Activated B cell treated with CpG ODN at 0.5 μM for 24 hours (primary cell): ENCODE data around the gene RAB8A. TPM values are rescaled to one million over a fixed set of nuclear protein-coding genes. Genes with fewer than 3 reads are reported as not detected.
A peak's percentile ranks its signal among the peaks of the same experiment; 100 is the strongest.
"Not testable (repeated sequence)": the region's sequence is repeated elsewhere in the genome, so short reads cannot be mapped to it uniquely, and the experiment has no call there.

ENCODE experiments used
- ATAC-seq: fragments of 200-7000 bp; cut with Tn5 transposase; one replicate; pipeline ENCODE4 v1.10.0; 2021; ENCODE audit warnings: low read depth, mild to moderate bottlenecking, moderate library complexity
- CTCF ChIA-PET: fragments of 350-600 bp; sonication (Branson Sonifier 250); formaldehyde crosslinking; loops from one replicate; lab custom pipeline; 2021; ENCODE audit warnings: antibody characterized with exemption; lab: Charles Lee
- POLR2A ChIA-PET: fragments of 350-600 bp; sonication (Branson Sonifier 250); formaldehyde crosslinking; loops from one replicate; lab custom pipeline; 2021; ENCODE audit warnings: antibody characterized with exemption; lab: Charles Lee
- DNase-seq: peaks from one replicate; pipeline ENCODE4 v3.0.0; 2022
- H3K27ac Mint-ChIP-seq: one replicate; pipeline ENCODE4 v1.8.0; 2020; ENCODE audit warnings: mixed read lengths
- H3K27me3 Mint-ChIP-seq: one replicate; pipeline ENCODE4 v1.8.0; 2021; ENCODE audit warnings: mixed read lengths
- H3K36me3 Mint-ChIP-seq: one replicate; pipeline ENCODE4 v1.8.0; 2021; ENCODE audit warnings: low read depth, mixed read lengths
- H3K4me1 Mint-ChIP-seq: one replicate; pipeline ENCODE4 v1.8.0; 2021; ENCODE audit warnings: mixed read lengths
- H3K4me3 Mint-ChIP-seq: one replicate; pipeline ENCODE4 v1.8.0; 2020; ENCODE audit warnings: mild to moderate bottlenecking, mixed read lengths
- H3K9me3 Mint-ChIP-seq: one replicate; pipeline ENCODE4 v1.8.0; 2020; ENCODE audit warnings: mixed read lengths
- intact Hi-C: fragments of 100-400 bp; cut with micrococcal nuclease; formaldehyde crosslinking; loops from one replicate; pipeline ENCODE4 v1.15.1; 2024
- total RNA-seq: library from RNA; stranded (reverse); gene quantifications from 2 replicates; pipeline ENCODE4 v1.2.3, GENCODE V29; 2022
- TF ChIP-seq, protein P1 (sequence below): fragments of 200-600 bp; IDR thresholded peaks from one replicate; pipeline ENCODE4 v1.8.0; 2022; ENCODE audit warnings: antibody characterized with exemption, mild to moderate bottlenecking

The RAB8A gene
- total RNA-seq, 1 donor from 2014 or later = 157 TPM

DNA sequence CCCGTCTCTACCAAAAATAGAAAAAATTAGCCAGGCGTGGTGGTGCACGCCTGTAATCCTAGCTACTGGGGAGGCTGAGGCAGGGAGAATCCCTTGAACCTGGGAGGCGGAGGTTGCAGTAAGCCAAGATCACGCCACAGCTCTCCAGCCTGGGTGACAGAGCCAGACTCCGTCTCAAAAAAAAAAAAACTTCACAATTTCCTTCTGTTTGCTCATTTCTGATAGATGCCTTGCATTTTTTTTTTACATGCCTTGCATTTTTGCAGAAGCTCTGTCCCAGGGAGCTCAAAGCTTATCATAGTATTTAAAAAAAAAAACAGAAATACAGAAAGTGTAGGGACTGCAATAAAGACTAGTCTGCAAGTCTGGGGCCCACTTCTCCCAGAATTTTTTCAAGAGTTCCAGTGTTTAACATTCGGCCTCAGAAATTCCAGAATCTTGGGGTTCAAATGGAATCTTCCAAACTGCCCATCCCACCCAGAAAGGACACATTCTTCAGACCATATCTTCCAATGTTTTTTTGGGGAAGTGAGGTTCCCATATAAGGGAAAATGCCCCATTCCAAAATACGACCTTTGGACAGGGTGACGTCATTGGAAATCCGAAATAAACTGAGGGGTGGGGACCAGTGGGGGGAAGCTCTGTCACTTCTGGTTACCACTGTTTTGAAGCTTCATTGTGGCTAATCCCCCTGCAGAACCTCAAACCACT is 17.2 kb upstream of the RAB8A start:
- ChIA-PET CTCF (interaction anchor here (1.3 to 2.1 kb wide), 4 partner anchors 8 to 32 kb away, joined by 3 to 12 read pairs (median 7); no protein-coding TSS in a partner anchor), POLR2A (interaction anchor here (0.7 to 3.5 kb wide), 11 partner anchors 8 to 173 kb away, joined by 3 to 24 read pairs (median 8); partner anchors contain the start of genes HSH2D and RAB8A)
- ATAC-seq = no peak
- H3K9me3 Mint-ChIP-seq = no peaks in the 10 kb centered on the region
- peaks cover 88% of the 10 kb centered on the region for H3K36me3 Mint-ChIP-seq
- TF ChIP-seq, protein P1, sequence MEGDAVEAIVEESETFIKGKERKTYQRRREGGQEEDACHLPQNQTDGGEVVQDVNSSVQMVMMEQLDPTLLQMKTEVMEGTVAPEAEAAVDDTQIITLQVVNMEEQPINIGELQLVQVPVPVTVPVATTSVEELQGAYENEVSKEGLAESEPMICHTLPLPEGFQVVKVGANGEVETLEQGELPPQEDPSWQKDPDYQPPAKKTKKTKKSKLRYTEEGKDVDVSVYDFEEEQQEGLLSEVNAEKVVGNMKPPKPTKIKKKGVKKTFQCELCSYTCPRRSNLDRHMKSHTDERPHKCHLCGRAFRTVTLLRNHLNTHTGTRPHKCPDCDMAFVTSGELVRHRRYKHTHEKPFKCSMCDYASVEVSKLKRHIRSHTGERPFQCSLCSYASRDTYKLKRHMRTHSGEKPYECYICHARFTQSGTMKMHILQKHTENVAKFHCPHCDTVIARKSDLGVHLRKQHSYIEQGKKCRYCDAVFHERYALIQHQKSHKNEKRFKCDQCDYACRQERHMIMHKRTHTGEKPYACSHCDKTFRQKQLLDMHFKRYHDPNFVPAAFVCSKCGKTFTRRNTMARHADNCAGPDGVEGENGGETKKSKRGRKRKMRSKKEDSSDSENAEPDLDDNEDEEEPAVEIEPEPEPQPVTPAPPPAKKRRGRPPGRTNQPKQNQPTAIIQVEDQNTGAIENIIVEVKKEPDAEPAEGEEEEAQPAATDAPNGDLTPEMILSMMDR = no peak
- intact Hi-C loops = no loop called here
- H3K27me3 Mint-ChIP-seq = no peaks in the 10 kb centered on the region
- peak overlapping the region; percentile 57 for H3K27ac Mint-ChIP-seq
- H3K4me3 Mint-ChIP-seq = no peak overlapping the region
- DNase-seq = no peak
- peaks cover 13% of the 10 kb centered on the region for H3K4me1 Mint-ChIP-seq

DNA sequence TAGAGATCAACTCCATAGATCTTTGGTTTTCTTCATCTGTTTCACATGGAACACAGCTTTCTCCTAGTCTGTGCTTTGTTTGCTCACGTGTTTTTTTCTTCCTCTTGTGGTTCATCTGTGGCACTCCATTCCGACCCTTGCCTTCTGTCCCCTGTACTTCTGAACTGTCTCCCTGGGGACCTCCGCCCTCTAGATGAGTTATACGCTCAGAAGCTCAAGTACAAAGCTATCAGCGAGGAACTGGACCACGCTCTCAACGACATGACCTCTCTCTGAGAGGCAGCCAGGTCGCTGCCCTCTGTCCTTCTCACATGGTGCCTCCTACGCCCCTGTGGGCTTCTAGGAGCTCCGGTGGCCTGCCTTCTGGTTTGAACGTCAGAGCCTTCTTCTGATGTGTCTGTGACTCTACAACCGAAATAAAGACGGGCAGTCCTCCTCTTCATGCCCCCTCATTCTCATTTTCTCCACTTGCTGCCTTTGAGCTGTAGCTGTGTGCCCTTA is 16.6 kb upstream of the RAB8A start:
- intact Hi-C loops = no loop called here
- TF ChIP-seq, protein P1 = no peak
- peaks cover 13% of the 10 kb centered on the region for H3K4me1 Mint-ChIP-seq
- H3K9me3 Mint-ChIP-seq = no peaks in the 10 kb centered on the region
- ATAC-seq = peak; percentile 81
- peaks cover 88% of the 10 kb centered on the region for H3K36me3 Mint-ChIP-seq
- CTCF ChIA-PET = interaction anchor here (0.7 to 2.1 kb wide), 5 partner anchors 9 to 32 kb away, joined by 3 to 12 read pairs (median 5); no protein-coding TSS in a partner anchor
- no peak overlapping the region for H3K4me3 Mint-ChIP-seq
- H3K27me3 Mint-ChIP-seq = no peaks in the 10 kb centered on the region
- peak overlapping the region; percentile 57 for H3K27ac Mint-ChIP-seq
- POLR2A ChIA-PET = interaction anchor here (0.7 to 3.5 kb wide), 12 partner anchors 9 to 282 kb away, joined by 3 to 24 read pairs (median 8); partner anchors contain the start of genes HSH2D and RAB8A
- no peak for DNase-seq

DNA sequence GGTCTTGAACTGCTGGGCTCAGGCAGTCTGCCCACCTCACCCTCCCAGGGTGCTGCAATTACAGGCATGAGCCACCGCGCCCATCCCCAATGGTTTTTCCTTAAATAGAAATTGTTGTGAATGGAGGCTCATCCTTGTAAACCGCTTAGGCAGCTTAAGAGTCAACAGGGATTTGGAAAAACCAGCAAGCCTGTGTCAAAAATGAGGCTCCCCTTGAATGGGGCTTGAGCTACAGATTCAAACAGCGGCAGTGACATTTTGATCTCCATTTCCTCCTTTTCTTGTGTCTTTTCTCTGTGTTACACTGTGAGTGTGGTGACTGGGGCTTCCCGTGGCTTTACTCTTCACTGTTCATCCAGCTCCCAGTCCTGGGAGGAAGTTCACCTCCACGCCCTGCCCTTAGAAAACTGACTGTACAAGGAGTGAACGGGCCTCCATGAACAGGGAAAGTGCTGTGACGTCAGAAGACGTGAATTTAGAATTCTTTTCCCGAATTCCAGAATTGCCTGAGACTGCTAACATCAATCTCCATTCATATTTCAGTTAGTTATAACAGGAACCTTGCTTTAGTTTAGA is 15.3 kb upstream of the RAB8A start:
- intact Hi-C loops = no loop called here
- POLR2A ChIA-PET = interaction anchor here (0.7 to 3.5 kb wide), 10 partner anchors 8 to 150 kb away, joined by 3 to 24 read pairs (median 8); partner anchors contain the start of gene RAB8A
- ATAC-seq (no peak), DNase-seq (no peak)
- Mint-ChIP-seq H3K4me3 (no peak overlapping the region), H3K27me3 (no peaks in the 10 kb centered on the region), H3K36me3 (peaks cover 88% of the 10 kb centered on the region), H3K27ac (peak overlapping the region; percentile 53), H3K4me1 (peaks cover 13% of the 10 kb centered on the region), H3K9me3 (no peaks in the 10 kb centered on the region)
- TF ChIP-seq, protein P1 = no peak
- CTCF ChIA-PET = interaction anchor here (2.0 to 2.1 kb wide), 2 partner anchors 10 to 33 kb away, joined by 9 to 12 read pairs; no protein-coding TSS in a partner anchor

DNA sequence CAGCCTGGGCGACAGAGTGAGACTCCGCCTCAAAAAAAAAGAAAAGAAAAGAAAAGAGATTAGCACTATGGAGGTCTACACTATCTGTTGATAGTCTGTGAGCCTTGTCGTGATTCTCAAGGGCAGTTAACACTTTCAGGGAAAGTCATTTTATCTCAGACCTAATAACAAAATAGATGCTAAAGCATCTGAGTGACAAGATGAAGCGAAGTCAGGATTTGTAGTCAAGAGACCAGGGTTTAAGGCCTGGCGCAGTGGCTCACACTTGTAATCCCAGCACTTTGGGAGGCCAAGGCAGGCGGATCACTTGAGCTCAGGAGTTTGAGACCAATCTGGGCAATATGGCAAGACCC is 13.3 kb upstream of the RAB8A start:
- ATAC-seq = no peak
- ChIA-PET POLR2A (interaction anchor here (1.0 to 2.2 kb wide), 2 partner anchors 11 to 19 kb away, joined by 3 to 12 read pairs; no protein-coding TSS in a partner anchor), CTCF (no interaction called here)
- H3K27me3 Mint-ChIP-seq = no peaks in the 10 kb centered on the region
- TF ChIP-seq, protein P1 = no peak
- H3K4me3 Mint-ChIP-seq = no peak overlapping the region
- peaks cover 17% of the 10 kb centered on the region for H3K4me1 Mint-ChIP-seq
- H3K27ac Mint-ChIP-seq = peak overlapping the region; percentile 41
- H3K9me3 Mint-ChIP-seq = no peaks in the 10 kb centered on the region
- intact Hi-C loops = no loop called here
- H3K36me3 Mint-ChIP-seq = peaks cover 89% of the 10 kb centered on the region
- DNase-seq = no peak

DNA sequence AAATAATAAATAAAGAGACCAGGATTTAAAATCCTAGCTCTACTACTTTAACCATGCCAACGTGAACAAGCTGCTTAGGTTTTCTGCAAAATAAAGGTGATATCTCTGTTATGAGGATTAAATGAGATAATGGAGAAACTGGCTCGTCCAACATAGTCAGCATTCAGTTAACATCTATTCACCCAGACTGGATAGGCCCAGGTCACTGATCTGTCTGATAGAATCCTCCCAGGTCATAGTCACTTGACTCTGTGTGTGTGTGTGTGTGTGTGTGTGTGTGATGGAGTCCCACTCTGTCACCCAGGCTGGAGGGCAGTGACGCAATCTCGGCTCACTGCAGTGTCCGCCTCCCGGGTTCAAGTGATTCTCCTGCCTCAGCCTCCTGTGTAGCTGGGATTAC is 12.9 kb upstream of the RAB8A start:
- H3K4me1 Mint-ChIP-seq = peaks cover 17% of the 10 kb centered on the region
- H3K9me3 Mint-ChIP-seq = no peaks in the 10 kb centered on the region
- ChIA-PET POLR2A (interaction anchor here (0.6 to 2.2 kb wide), 3 partner anchors 12 to 34 kb away, joined by 3 to 12 read pairs (median 3); no protein-coding TSS in a partner anchor), CTCF (no interaction called here)
- peaks cover 88% of the 10 kb centered on the region for H3K36me3 Mint-ChIP-seq
- ATAC-seq = no peak
- DNase-seq = no peak
- H3K27ac Mint-ChIP-seq = no peak overlapping the region
- H3K27me3 Mint-ChIP-seq = no peaks in the 10 kb centered on the region
- no peak overlapping the region for H3K4me3 Mint-ChIP-seq
- TF ChIP-seq, protein P1 = no peak
- intact Hi-C loops = no loop called here

DNA sequence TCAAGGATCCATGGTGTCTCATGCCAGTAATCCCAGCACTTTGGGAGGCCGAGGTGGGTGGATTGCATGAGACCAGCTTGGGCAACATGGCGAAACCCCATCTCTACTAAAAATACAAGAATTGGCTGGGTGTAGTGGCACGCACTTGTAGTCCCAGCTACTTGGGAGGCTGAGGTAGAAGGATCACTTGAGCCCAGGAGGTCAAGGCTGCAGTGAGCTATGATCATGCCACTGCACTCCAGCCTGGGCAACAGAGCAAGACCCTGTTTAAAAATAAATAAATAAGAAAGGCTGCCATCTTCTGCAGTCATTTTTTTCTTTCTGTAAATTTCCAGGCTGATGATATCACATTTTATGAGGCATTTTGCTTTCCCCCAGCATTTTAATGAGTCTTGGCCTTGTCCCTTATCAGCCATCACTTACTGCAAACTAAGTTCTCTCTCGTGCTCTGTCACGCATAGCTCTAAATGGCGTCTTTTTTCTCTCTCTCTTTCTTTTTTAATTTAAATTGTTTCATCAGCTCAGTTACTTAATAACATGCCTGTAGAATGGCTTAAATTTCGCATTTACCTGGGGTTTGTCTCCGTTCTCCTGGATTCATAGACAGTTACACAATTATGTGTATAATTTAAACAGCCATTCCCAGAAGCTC is 12.2 kb upstream of the RAB8A start:
- Mint-ChIP-seq H3K36me3 (peaks cover 82% of the 10 kb centered on the region), H3K4me1 (peaks cover 21% of the 10 kb centered on the region), H3K27ac (peak overlapping the region; percentile 20)
- CTCF ChIA-PET, H3K9me3 Mint-ChIP-seq, DNase-seq, ATAC-seq, H3K27me3 Mint-ChIP-seq, H3K4me3 Mint-ChIP-seq, intact Hi-C loops: not testable (repeated sequence)
- POLR2A ChIA-PET = interaction anchor here (0.6 to 2.2 kb wide), 7 partner anchors 10 to 529 kb away, joined by 3 to 12 read pairs (median 4); partner anchors contain the start of gene MED26
